SKM-1 treated with dmso at 0.1 percent for 144 hours (cell line): ENCODE results near the gene TP53.
"Not testable (repeated sequence)": the region's sequence is repeated elsewhere in the genome, so short reads cannot be mapped to it uniquely, and the experiment has no call there.

Experiments
- DNase-seq: peaks from one replicate; lab custom pipeline; 2025; ENCODE audit not compliant: unreplicated experiment; lab: John Stamatoyannopoulos, UW

The TP53 gene

GRCh38 chr17:7632492-7632894 lies 54.8 kb downstream of the TP53 start:
- DNase-seq = peak; percentile 31

- no peak for DNase-seq
Measured at GRCh38 chr17:7631398-7632380, 55.6 kb downstream of the TP53 start.

- DNase-seq = no peak
Measured at GRCh38 chr17:7629939-7630571, 57.2 kb downstream of the TP53 start, which contains the start of gene SHBG. Gene SHBG (plus strand): TSS chr17:7630135. CDS start chr17:7630173, 38 bp downstream.

- peak; percentile 28 for DNase-seq
Measured at GRCh38 chr17:7627250-7628121, 59.8 kb downstream of the TP53 start, which contains the start of gene SAT2. Gene SAT2 (minus strand): TSS chr17:7627821. CDS start chr17:7627635, 186 bp downstream.

GRCh38 chr17:7626956-7627249 lies 60.4 kb downstream of the TP53 start:
- no peak for DNase-seq

GRCh38 chr17:7626307-7626706 lies 61.0 kb downstream of the TP53 start:
- no peak for DNase-seq

GRCh38 chr17:7625749-7626148 lies 61.5 kb downstream of the TP53 start:
- not testable (repeated sequence) for DNase-seq

- no peak for DNase-seq
Measured at GRCh38 chr17:7623661-7624060, 63.6 kb downstream of the TP53 start.

- no peak for DNase-seq
Measured at GRCh38 chr17:7620835-7621234, 66.5 kb downstream of the TP53 start.

- DNase-seq = no peak
Measured at GRCh38 chr17:7618608-7619007, 68.7 kb downstream of the TP53 start.
